Ecto neural progenitor cell (in vitro differentiated cells): Measurements from ENCODE around the gene KLHL36.

Source experiments
- DNase-seq: peaks from one replicate; pipeline ENCODE4 v3.0.0-alpha.2; 2018; ENCODE audit warnings: low spot score

KLHL36 gene

DNA sequence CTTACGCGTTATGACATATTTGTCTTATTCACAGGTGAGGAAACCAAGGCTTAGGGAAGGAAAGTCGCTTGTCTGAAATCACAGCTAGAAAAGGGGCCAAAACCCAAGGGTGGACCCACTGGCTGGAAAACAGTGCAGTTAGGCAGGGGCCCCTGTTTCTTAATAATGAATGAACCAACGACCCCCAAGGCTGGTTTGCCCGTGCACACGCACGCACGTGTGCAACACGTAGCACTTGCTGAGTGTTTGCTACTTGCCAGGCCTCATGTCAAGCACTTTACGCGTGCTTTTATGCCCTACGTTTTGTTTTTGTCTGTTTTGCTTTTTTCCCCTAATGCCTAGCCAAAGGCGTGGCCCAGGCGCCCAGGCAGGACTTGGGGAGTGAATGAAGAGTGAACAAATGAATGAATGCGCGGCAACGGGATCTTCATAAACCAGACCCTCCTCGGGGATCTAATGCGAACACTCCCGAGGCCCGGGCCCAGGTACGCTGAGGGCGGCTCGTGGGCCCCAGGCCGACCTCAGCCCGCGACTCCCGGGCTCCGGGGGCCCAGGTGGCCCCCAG lies 50.9 kb downstream of the KLHL36 start:
- DNase-seq, result no peak

DNA sequence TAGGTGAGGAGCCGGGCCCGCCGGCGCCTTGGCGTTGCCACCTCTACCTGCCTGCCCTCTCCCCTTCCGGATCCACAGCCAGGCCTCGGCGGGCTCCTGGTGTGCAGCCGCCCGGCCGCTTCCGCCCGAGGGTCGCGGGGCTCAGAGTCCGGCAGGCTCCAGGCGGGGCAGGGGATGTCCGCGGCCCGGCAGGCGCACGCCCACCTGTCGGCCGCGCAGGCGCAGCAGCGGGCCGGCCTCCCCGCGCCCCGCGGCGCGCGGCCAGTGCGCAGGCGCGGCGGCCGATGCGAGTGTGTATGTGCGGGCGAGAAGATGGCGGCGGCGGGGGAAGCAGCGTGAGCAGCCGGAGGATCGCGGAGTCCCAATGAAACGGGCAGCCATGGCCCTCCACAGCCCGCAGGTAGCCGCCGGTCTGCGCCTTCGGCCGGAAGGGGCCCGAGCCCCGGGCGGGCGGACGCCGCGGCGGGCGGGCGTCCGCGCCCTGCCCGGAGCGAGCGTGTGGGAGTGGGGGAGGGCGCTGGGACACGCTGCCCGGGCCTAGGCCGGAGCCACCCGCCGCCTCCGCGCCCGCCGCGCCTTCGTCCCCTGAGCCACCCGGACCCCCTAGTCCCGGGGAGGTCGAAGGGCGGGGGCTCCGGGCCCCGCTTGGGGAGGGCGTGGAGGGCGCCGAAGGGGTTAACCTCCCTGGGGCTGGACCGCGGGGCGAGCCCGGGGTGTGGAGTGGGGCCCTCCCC lies 51.6 kb downstream of the KLHL36 start, which contains the start of gene USP10:
USP10 (plus strand) TSS at position 289 of the 734 bp plus-strand sequence; CDS start at position 380, 91 bp downstream.
- DNase-seq, result peak; percentile 92

DNA sequence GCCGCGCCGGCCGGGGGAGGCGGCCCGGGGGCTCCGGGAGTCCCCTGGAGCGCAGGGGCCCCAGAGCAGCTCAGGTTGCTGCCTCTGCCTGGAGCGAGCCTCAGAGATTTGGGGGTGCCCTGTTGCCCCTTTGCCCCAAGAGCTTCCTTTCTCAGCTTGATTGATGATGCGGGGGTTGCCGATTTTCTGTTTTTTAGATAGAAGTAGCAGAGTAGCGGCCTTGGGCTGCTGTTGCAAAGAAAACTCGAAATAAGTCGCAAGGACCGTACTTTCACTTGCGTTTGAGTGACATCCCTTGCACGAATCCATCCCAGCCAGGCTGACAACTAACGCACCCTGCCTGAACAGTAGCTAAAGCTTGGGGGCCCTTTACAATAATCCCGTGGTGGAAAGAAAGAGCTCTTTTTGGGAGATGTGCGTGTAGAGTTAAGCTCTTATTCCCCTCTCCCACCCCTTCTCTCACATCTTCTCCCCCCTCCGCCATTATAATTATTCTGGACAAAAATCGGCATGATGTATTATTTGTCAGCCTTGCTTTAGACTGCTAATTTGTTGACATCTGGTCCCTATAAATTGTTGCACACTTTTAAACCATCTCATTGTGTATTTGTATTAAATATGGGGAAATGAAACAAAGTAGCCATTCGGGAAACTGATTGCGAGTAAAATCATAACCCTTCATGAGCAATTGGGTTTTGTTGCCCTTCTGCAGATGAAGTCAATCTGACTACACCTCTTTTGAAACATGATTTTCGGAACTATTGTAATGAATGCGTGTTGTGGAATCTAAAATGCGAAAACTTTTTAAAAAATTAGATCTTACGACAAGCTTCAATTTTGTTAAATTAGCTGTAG lies 52.4 kb downstream of the KLHL36 start:
- DNase-seq, result peak; percentile 53

DNA sequence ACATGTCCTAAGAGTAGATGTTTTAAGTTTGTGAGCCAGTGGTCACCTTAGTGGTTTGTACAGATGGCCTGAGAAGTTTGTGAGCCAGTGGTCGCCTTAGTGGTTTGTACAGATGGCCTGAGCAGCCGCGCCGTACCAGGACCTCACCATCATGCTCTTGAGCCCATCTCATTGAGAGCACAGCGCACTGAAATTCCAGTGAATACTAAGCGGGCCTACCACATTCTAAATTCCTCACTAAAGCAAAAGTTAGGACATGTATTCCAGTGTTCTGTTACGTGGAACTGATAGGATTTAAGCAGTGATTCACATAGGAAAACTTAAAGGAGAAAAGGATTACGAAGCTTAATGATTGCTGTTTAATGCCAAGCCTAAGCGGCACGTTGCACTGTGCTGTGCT lies 55.4 kb downstream of the KLHL36 start:
- no peak for DNase-seq

DNA sequence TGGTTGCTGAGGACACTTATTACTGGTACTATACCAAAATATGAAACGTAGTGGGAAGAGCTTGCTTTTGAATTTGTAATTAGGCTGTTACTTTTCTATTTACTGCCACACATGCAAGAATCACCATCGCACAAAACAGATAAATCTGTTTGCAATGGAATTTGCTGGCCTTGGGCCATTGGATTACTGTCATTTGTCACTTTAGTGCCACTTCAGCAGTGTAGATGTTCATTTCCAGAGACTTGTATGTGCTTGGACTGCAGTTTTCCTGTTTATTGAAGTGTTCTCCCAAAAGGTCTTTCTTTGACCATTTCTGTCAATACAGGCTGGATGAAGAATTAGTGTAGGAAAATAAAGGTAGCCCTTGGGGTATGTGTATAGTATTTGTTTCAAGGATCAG lies 55.9 kb downstream of the KLHL36 start:
- DNase-seq, result no peak

DNA sequence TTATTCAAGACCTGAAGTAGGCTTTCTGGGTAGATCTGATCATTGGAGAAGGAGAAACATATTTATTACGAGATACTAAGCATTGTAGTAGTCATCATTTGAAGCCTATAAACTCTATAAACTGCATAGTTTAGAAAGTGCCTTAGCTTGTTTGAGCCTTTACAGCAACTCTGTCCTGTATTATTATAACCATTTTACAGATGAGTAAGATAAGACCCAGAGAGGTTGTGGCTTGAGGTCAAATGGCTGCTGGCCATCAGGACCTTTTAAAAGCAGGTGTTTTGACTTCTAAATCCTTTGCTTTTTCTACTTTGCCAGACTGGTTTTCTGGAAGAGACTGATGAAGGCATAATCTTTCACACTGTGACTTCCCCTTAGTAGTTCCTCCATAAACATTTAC lies 58.5 kb downstream of the KLHL36 start:
- no peak for DNase-seq

DNA sequence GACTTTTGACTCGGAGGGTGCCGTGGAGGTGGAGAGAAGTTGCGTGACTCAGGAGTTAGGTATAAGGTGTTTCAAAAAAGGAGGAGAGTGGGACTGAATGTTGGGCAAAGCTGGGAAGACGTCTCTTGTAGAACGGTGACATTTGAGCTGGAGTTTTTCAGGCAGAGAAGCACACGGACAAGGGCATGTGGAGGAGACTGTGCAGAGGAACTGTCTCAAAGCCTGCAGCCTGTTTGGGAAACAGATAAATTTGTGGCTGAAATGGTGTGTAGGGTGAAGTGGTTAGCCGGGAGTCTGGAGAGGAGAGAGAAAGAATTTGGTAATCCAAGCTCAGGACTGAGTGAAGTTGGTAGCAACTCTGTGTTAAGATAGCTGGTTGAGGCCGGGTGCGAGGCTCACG lies 61.3 kb downstream of the KLHL36 start:
- no peak for DNase-seq

DNA sequence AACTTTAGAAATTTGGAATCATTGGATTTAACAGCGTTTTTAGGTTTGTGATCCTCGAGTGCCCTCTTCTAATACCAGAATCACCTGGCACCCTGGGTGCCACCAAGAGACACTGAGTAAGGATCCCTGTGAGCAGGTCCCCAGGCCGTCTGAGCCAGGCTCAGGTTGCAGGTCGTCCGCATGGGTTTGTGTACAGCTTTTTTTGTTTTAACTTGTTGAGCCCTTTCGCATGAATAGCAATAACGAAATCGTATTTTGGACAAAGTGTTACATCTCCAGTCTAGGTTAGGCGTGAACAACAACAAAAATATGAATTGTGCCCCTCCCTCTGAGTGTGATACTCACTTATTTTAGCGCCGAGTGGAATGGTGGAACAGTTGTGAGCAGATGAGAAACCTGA lies 62.4 kb downstream of the KLHL36 start:
- no peak for DNase-seq
